B cell (primary cell): ENCODE results near the gene EGFR. TPM values are rescaled to one million over a fixed set of nuclear protein-coding genes. Genes with fewer than 3 reads are reported as not detected.

Experiments used
- ATAC-seq: fragments of 200-7000 bp; cut with Tn5 transposase; one replicate; pipeline ENCODE4 v1.10.0; 2021; ENCODE audit warnings: low read depth, mild to moderate bottlenecking, moderate number of reproducible peaks, moderate library complexity
- CTCF ChIA-PET: fragments of 350-600 bp; sonication (Branson Sonifier 250); formaldehyde crosslinking; loops from one replicate; lab custom pipeline; 2021; ENCODE audit warnings: antibody characterized with exemption, inconsistent platforms; lab: Charles Lee
- POLR2A ChIA-PET: fragments of 350-600 bp; sonication (Branson Sonifier 250); formaldehyde crosslinking; loops from one replicate; lab custom pipeline; 2021; ENCODE audit warnings: antibody characterized with exemption; lab: Charles Lee
- DNase-seq: peaks from one replicate; pipeline ENCODE4 v3.0.0; 2013
- H2AFZ ChIP-seq: 2 replicates; pipeline ENCODE4 v1.6.1; 2012; ENCODE audit warnings: mild to moderate bottlenecking, low read depth, low read length; ENCODE audit not compliant: insufficient read depth, poor library complexity, severe bottlenecking
- H3K27ac ChIP-seq, 2 donors: 1 replicate in 1 of 2; 2 replicates in 1 of 2; pipeline ENCODE4 v1.5.1; 2012 to 2013; ENCODE audit warnings: low read length in 2 of 2, mild to moderate bottlenecking in 2 of 2, moderate library complexity in 1 of 2
- H3K27me3 ChIP-seq, 4 experiments: fragments of 200-600 bp in 1 of 4; sonication (generic) in 1 of 4; replicated peaks in 1 of 4; 1 replicate in 2 of 4; 2 replicates in 2 of 4; pipeline versions ENCODE4 v1.6.1 to v1.7.0; 2013 to 2016; ENCODE audit warnings: low read length in 3 of 4, mild to moderate bottlenecking in 2 of 4, mixed read lengths in 1 of 4, moderate library complexity in 1 of 4; ENCODE audit not compliant: insufficient read depth in 4 of 4, control insufficient read depth in 3 of 4; ENCODE audit errors: control extremely low read depth in 1 of 4
- H3K36me3 ChIP-seq, 2 experiments: replicated peaks in 1 of 2; 1 replicate in 1 of 2; 2 replicates in 1 of 2; pipeline versions ENCODE4 v1.6.1 to v1.7.1; 2013; ENCODE audit warnings: low read length in 1 of 2; ENCODE audit not compliant: insufficient read depth in 2 of 2, control insufficient read depth in 1 of 2; ENCODE audit errors: control extremely low read depth in 1 of 2, extremely low read depth in 1 of 2
- H3K4me1 ChIP-seq, 2 donors: fragments of 200-600 bp in 1 of 2; sonication (generic) in 1 of 2; 1 replicate in 1 of 2; 2 replicates in 1 of 2; pipeline versions ENCODE4 v1.5.1 to v1.6.1; 2013 to 2017; ENCODE audit warnings: low read length in 2 of 2; ENCODE audit not compliant: control insufficient read depth in 2 of 2, insufficient read depth in 2 of 2
- H3K4me2 ChIP-seq: replicated peaks from 2 replicates; pipeline ENCODE3; 2012; ENCODE audit warnings: mild to moderate bottlenecking, low read depth, low read length; ENCODE audit not compliant: poor library complexity, severe bottlenecking
- H3K4me3 ChIP-seq, 5 experiments: fragments of 200-600 bp in 1 of 5; sonication (generic) in 1 of 5; 1 replicate in 3 of 5; 2 replicates in 2 of 5; pipeline versions ENCODE4 v1.5.1 to v1.7.0; 2011 to 2016; ENCODE audit warnings: low read length in 4 of 5, mild to moderate bottlenecking in 4 of 5, low read depth in 2 of 5, control low read depth in 1 of 5, moderate library complexity in 1 of 5; ENCODE audit not compliant: insufficient read depth in 1 of 5; ENCODE audit errors: control extremely low read depth in 1 of 5, extremely low read depth in 1 of 5
- H3K79me2 ChIP-seq: fragments of 200-600 bp; sonication (generic); one replicate; pipeline ENCODE4 v1.6.0; 2016; ENCODE audit warnings: low read length; ENCODE audit not compliant: control insufficient read depth, insufficient read depth
- H3K9ac ChIP-seq: fragments of 200-600 bp; sonication (generic); 2 replicates; pipeline ENCODE4 v1.6.1; 2017; ENCODE audit warnings: mild to moderate bottlenecking, low read length, moderate library complexity
- H3K9me3 ChIP-seq, 3 donors: one replicate each; pipeline versions ENCODE4 v1.6.1 to v1.7.1; 2013; ENCODE audit warnings: low read length in 2 of 3; ENCODE audit not compliant: control insufficient read depth in 2 of 3, insufficient read depth in 1 of 3; ENCODE audit errors: control extremely low read depth in 1 of 3
- H4K20me1 ChIP-seq: 2 replicates; pipeline ENCODE4 v1.6.0; 2012; ENCODE audit warnings: mild to moderate bottlenecking, low read length; ENCODE audit not compliant: insufficient read depth, control insufficient read depth, poor library complexity, severe bottlenecking
- H3K27ac Mint-ChIP-seq: one replicate; pipeline ENCODE4 v1.8.0; 2021; ENCODE audit warnings: mixed read lengths
- H3K27me3 Mint-ChIP-seq: one replicate; pipeline ENCODE4 v1.8.0; 2021; ENCODE audit warnings: mixed read lengths
- H3K4me1 Mint-ChIP-seq: one replicate; pipeline ENCODE4 v1.8.0; 2021; ENCODE audit warnings: mixed read lengths
- H3K4me3 Mint-ChIP-seq: one replicate; pipeline ENCODE4 v1.8.0; 2021; ENCODE audit warnings: mixed read lengths
- H3K9me3 Mint-ChIP-seq: one replicate; pipeline ENCODE4 v1.8.0; 2022; ENCODE audit warnings: mixed read lengths; ENCODE audit not compliant: insufficient read depth
- CTCF ChIP-seq: fragments of 200-600 bp; IDR thresholded peaks from one replicate; pipeline ENCODE4 v1.8.0; 2022; ENCODE audit warnings: antibody characterized with exemption, mild to moderate bottlenecking
- EZH2 ChIP-seq: IDR thresholded peaks from 2 replicates; pipeline ENCODE4 v1.6.1; 2012; ENCODE audit warnings: borderline replicate concordance, low read depth, mild to moderate bottlenecking, moderate library complexity, low read length; ENCODE audit not compliant: insufficient read depth, poor library complexity, severe bottlenecking
- WGBS: methylation state at CpG from one replicate; pipeline ENCODE4 v1.1.5; 2013; ENCODE audit warnings: missing lambda C conversion rate; ENCODE audit not compliant: insufficient coverage; 5-methylcytosine and 5-hydroxymethylcytosine counted together
- intact Hi-C: fragments of 100-400 bp; cut with micrococcal nuclease; formaldehyde crosslinking; loops from one replicate; pipeline ENCODE4 v1.10.0; 2022
- polyA plus RNA-seq: library from polyadenylated mRNA; depleted of rRNA; stranded (reverse); fragments of >200 nt; gene quantifications from 2 replicates; pipeline ENCODE4 v1.2.3, GENCODE V29; 2012
- total RNA-seq, 2 donors: library from RNA; stranded (reverse); fragments of 120-200 nt in 1 of 2; gene quantifications; 1 replicate in 1 of 2; 2 replicates in 1 of 2; pipeline versions ENCODE4 v1.2.3 to v1.2.4, GENCODE V29; 2013 to 2022

The EGFR gene
- total and polyA plus RNA-seq, 2 donors (not counting 1 experiment from before 2014, with no cell fraction given): not detected

DNA sequence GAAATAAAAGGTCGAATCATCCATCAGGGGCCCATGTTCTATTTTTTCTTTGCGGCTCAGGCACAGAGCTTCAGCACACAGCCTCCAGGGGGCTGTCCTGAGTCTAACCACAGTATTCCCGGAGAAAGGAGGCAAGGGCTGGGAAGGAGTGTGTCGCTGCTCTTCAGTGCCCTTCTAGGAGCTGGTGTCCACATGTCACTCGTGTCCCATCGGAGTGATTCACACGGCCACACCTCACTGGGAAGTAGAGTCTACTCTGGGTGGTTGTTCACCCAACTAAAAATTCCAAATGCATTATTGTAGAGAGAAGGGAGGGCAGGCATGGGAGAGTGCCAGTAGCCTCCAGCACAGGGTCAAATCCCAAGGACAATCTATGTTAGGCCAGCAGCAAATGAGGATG, 231.5 kb downstream of the EGFR start:
- Histone ChIP-seq H2AFZ (no peak overlapping the region), H3K9ac (no peak overlapping the region), H3K4me2 (no peak overlapping the region), H3K79me2 (no peaks in the 10 kb centered on the region), H3K9me3 (peaks cover 0 to 7% (median 0%) of the 10 kb centered on the region in 3 donors), H3K4me3 (no peak overlapping the region), H4K20me1 (no peaks in the 10 kb centered on the region), H3K36me3 (no peaks in the 10 kb centered on the region), H3K4me1 (peaks cover 9 to 13% of the 10 kb centered on the region in 2 donors), H3K27me3 (peaks cover 0 to 22% (median 13%) of the 10 kb centered on the region in 4 experiments), H3K27ac (no peak overlapping the region)
- Mint-ChIP-seq H3K27me3 (peaks cover 29% of the 10 kb centered on the region), H3K4me1 (peaks cover 4% of the 10 kb centered on the region), H3K4me3 (no peak overlapping the region), H3K27ac (no peak overlapping the region), H3K9me3 (no peaks in the 10 kb centered on the region)
- DNase-seq: no peak
- WGBS: 55% methylated on average over 7 of the region's 7 CpGs
- POLR2A ChIA-PET: no interaction called here
- ATAC-seq: no peak
- intact Hi-C loops: no loop called here
- TF ChIP-seq EZH2: no peak
- TF ChIP-seq CTCF: no peak
- CTCF ChIA-PET: interaction anchor here (1.1 kb wide), 1 partner anchor 124 kb away, joined by 3 read pairs; no protein-coding TSS in a partner anchor

DNA sequence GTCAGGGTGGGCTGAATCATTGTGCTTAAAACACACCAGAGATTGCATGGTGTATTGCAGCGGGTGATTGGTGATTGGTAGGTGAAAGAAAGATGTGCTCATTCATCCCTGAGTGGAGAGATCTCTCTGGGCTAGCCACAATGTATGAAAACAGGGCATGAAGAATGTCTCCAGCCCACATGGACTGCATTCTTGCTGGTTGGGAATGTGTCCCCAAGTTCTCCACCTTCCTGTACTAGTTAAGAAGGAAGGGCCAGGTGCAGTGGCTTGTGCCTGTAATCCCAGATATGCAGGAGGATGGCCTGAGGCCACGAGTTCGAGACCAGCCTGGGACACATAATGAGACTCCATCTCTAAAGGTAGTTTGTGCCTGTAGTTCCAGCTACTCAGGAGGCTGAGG, 232.5 kb downstream of the EGFR start:
- no peak overlapping the region for H2AFZ ChIP-seq
- H3K27ac Mint-ChIP-seq: no peak overlapping the region
- H3K4me3 ChIP-seq: no peak overlapping the region
- no peak for DNase-seq
- peaks cover 38% of the 10 kb centered on the region for H3K27me3 Mint-ChIP-seq
- H3K9me3 Mint-ChIP-seq: no peaks in the 10 kb centered on the region
- ChIA-PET CTCF (no interaction called here), POLR2A (no interaction called here)
- H3K27ac ChIP-seq: no peak overlapping the region
- peaks cover 11% of the 10 kb centered on the region for H3K4me1 Mint-ChIP-seq
- peaks cover 0 to 7% (median 0%) of the 10 kb centered on the region in 3 donors for H3K9me3 ChIP-seq
- no peak overlapping the region for H3K4me2 ChIP-seq
- no peaks in the 10 kb centered on the region for H4K20me1 ChIP-seq
- intact Hi-C loops: no loop called here
- H3K79me2 ChIP-seq: no peaks in the 10 kb centered on the region
- no peak overlapping the region for H3K9ac ChIP-seq
- 79% methylated on average over 3 of the region's 3 CpGs for WGBS
- H3K4me1 ChIP-seq: peaks cover 16% of the 10 kb centered on the region in 2 donors
- no peak overlapping the region for H3K4me3 Mint-ChIP-seq
- H3K36me3 ChIP-seq: no peaks in the 10 kb centered on the region
- peaks cover 0 to 29% (median 16%) of the 10 kb centered on the region in 4 experiments for H3K27me3 ChIP-seq
- TF ChIP-seq EZH2 (no peak), CTCF (no peak)
- no peak for ATAC-seq
